GM06990 (cell line): ENCODE results near the gene SMIM26.

Source experiments
- DNase-seq: peaks from one replicate; pipeline ENCODE4 v3.0.0-alpha.2; 2011; ENCODE audit not compliant: insufficient read length; ENCODE audit errors: extremely low read depth
- H3K27me3 ChIP-seq: replicated peaks from 2 replicates; pipeline ENCODE4 v1.6.0; 2011; ENCODE audit warnings: low read length; ENCODE audit not compliant: control insufficient read depth, insufficient read depth
- H3K36me3 ChIP-seq: 2 replicates; pipeline ENCODE4 v1.5.1; 2011; ENCODE audit warnings: low read length; ENCODE audit not compliant: control insufficient read depth, insufficient read depth
- H3K4me3 ChIP-seq: replicated peaks from 2 replicates; pipeline ENCODE4 v1.5.1; 2011; ENCODE audit warnings: low read depth, mild to moderate bottlenecking, control low read depth, low read length
- TF ChIP-seq, protein P1 (sequence below): IDR thresholded peaks from 2 replicates; pipeline ENCODE4 v1.5.1; 2011; ENCODE audit warnings: low read length, control low read depth, mild to moderate bottlenecking, inconsistent platforms; ENCODE audit not compliant: insufficient read depth, poor library complexity, severe bottlenecking

The SMIM26 gene

GRCh38 chr20:18527836-18528235 lies 39.4 kb upstream of the SMIM26 start:
- no peak for DNase-seq
- Histone ChIP-seq H3K4me3 (no peak overlapping the region), H3K27me3 (no peaks in the 10 kb centered on the region), H3K36me3 (peaks cover 36% of the 10 kb centered on the region)
- TF ChIP-seq, protein P1, sequence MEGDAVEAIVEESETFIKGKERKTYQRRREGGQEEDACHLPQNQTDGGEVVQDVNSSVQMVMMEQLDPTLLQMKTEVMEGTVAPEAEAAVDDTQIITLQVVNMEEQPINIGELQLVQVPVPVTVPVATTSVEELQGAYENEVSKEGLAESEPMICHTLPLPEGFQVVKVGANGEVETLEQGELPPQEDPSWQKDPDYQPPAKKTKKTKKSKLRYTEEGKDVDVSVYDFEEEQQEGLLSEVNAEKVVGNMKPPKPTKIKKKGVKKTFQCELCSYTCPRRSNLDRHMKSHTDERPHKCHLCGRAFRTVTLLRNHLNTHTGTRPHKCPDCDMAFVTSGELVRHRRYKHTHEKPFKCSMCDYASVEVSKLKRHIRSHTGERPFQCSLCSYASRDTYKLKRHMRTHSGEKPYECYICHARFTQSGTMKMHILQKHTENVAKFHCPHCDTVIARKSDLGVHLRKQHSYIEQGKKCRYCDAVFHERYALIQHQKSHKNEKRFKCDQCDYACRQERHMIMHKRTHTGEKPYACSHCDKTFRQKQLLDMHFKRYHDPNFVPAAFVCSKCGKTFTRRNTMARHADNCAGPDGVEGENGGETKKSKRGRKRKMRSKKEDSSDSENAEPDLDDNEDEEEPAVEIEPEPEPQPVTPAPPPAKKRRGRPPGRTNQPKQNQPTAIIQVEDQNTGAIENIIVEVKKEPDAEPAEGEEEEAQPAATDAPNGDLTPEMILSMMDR: no peak

- Histone ChIP-seq H3K36me3 (peaks cover 41% of the 10 kb centered on the region), H3K27me3 (no peaks in the 10 kb centered on the region), H3K4me3 (no peak overlapping the region)
- no peak for DNase-seq
- TF ChIP-seq, protein P1: no peak
These were observed 38.2 kb upstream of the SMIM26 start for GRCh38 chr20:18529041-18529440.

DNA sequence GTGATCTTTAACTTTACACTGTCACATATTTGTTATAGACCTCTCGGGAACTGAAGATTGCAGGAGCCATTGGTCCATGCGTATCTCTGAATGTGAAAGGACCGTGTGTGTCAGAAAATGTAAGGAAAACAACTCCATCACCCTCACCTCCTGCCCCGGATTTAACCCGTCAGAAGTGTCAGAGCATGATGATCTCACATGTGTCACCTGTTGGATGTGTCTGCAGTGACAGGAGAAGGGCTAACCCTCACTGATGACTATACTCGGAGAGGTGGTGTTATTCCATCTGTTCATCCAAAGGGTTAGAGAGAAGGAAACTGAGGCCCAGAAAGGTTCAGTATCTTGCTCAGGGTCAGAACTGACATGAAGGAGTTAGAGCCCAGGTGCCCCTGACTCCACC lies 34.6 kb upstream of the SMIM26 start:
- TF ChIP-seq, protein P1: no peak
- Histone ChIP-seq H3K36me3 (peaks cover 29% of the 10 kb centered on the region), H3K27me3 (no peaks in the 10 kb centered on the region)

GRCh38 chr20:18533491-18533890 lies 33.7 kb upstream of the SMIM26 start:
- peaks cover 29% of the 10 kb centered on the region for H3K36me3 ChIP-seq
- TF ChIP-seq, protein P1: no peak
- no peak for DNase-seq
- H3K27me3 ChIP-seq: no peaks in the 10 kb centered on the region
- H3K4me3 ChIP-seq: no peak overlapping the region

More for the DNA sequence above, 34.6 kb upstream of the SMIM26 start:
- DNase-seq: no peak
- no peak overlapping the region for H3K4me3 ChIP-seq

DNA sequence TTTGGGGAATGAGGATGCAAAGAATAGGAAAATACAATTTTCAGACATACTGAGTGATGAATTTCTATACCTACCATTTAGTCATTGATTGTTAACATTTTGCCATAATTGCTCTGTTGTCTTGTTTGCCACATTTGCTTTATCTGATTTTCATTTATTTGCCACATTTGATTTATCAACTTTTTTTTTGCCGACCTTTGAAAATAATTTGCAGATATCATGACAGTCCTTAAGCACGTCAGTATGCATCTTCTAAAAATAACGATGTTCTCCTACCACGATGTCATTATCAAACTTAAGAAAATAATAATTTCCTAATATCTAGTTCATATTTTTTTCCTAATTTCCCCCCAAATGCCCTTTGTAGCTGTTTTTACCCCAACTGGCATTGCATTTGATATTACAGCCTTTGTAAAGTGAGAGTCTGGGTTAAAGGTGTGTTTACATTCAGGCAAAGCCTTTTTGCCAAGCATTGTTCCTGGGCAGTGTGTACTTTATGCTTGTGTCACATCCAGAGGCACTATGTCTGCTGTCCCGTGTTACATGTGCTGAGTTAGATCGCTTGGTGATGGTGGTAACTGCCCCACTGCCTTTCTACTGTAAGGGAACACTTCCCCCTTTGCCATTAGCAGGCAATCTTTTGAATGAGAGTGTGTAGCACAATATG lies 33.1 kb upstream of the SMIM26 start:
- Histone ChIP-seq H3K36me3 (peaks cover 28% of the 10 kb centered on the region), H3K27me3 (no peaks in the 10 kb centered on the region), H3K4me3 (no peak overlapping the region)
- DNase-seq: no peak
- TF ChIP-seq, protein P1: no peak

DNA sequence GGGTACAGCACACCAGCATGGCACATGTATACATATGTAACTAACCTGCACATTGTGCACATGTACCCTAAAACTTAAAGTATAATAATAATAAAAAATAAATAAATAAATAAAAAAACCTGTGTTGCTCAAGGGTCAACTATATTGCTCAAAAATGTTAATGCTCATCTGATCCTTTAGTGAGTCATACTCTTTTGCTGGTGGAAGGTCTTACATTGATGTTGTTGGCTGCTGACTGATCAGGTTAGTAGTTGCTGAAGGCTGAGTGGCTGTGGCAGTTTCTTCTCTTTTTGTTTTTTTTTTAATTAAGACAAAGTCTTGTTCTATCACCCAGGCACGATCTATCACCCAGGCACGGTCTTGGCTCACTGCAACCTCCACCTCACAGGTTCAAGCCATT lies 29.6 kb upstream of the SMIM26 start:
- Histone ChIP-seq H3K27me3 (no peaks in the 10 kb centered on the region), H3K36me3 (peaks cover 22% of the 10 kb centered on the region), H3K4me3 (no peak overlapping the region)
- TF ChIP-seq, protein P1: no peak
- no peak for DNase-seq
